T1000 (cell line): ENCODE measurements around the gene SPANXB1.
"Not testable (repeated sequence)": the region's sequence is repeated elsewhere in the genome, so short reads cannot be mapped to it uniquely, and the experiment has no call there.

Experiments used
- DNase-seq: peaks from one replicate; lab custom pipeline; 2025; ENCODE audit warnings: mixed read lengths; lab: John Stamatoyannopoulos, UW

SPANXB1 gene, protein sequence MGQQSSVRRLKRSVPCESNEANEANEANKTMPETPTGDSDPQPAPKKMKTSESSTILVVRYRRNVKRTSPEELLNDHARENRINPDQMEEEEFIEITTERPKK

DNA sequence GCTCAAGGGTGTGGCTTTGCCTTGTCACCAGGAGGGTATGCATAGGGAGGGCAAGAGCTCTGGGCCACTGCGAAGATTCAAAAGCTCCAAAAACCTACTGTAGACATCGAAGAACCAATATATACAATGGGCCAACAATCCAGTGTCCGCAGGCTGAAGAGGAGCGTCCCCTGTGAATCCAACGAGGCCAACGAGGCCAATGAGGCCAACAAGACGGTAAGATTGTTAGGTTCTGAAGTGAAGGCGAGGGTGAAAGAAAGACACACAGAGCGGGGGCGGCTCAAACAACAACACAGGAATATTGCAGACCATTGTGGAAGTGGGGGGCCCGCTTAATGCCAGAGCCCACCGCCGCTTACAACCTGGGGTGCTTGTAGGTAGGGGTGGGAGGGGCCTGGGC lies at the start of gene SPANXB1:
SPANXB1 (plus strand) TSS at position 27 of the 400 bp plus-strand sequence; CDS start at position 127, 100 bp downstream.
- not testable (repeated sequence) for DNase-seq

DNA sequence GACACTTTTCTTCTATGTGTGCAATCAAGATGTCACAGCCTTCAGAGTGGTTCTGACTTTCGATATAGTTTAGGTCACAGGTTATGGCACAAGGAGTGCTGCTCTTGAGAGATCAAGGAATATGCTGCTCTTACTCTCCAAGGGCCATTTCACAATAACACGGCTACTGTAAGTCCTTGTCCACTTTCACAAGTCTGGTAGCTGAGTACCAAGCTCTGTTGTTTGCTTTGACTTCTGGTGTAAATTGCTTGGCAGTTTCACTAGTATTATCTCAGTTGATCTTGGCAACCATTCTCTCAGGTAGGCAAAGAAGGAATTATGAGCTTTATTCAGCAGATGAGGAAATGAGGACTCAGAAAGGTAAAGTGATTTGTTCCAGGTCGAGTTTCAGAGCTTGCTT lies 35.4 kb upstream of the SPANXB1 start:
- no peak for DNase-seq

DNA sequence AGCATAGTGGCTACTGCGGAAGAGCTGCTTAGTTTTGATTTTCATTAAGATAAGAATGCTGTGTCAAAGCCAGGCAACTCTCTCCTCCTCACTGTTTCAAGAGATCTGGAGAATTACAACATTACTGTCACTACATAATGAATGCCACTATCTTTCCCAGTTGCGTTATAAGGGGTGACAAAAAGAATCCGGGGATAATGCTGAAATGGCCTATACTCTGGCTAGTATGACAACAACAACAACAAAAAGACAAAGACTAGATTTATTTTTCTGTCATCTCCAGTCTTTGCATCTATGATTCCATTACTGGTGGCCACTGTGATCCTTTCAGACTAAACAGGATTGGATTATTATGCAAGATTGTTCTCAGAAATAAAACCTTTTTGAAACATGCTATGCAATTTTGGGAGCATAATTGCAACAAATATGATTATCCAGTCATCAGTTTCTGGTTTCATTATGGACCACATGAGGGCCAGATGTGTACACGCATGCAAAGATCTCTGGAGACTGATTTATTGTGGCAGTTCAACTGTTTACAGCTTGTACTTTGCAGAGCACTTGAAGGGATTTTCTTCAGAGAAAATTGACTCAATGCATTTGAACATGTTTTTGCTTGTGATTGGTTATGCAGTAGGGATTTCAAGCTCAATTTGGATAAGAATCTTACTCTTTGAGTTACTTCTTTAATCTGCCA lies 31.1 kb upstream of the SPANXB1 start:
- no peak for DNase-seq

DNA sequence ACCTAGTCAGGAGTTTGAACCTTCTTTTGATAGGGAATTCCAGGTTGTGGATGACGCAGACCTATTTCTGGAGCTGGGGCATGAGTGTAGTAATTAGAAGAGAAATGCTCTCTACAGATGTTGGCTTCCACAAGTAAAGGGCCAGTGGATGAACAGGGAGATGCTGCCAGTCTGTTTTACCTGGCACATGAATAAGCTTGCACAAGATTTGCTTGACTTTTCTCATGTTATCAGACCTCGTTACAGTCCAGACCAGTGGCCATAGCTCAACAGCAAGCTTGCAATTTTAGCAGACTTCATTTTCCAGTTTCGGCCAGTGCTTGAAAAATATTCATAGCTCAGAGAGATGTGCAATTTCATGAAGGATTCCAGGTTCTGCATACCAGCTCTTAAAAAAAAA lies 26.9 kb upstream of the SPANXB1 start:
- no peak for DNase-seq

DNA sequence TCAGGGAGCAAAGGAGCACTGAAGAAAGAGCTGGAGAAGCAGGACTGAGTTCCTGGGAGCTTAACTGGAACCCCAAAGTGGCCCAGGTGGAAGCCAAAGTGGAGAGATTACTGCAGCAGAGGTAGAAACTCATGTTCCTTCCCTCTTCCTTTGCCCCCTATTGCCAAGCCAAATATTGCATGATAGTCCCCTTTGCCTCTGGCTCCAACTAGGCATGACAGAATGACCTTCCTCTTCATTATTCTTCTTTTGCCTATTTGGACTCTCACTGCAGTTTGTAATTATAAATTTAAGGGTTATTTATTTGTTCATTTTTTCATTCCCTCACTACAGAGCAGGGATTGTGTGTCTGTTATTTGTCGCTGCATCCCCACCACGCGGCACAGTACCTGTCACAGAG lies 22.1 kb upstream of the SPANXB1 start:
- DNase-seq = no peak

DNA sequence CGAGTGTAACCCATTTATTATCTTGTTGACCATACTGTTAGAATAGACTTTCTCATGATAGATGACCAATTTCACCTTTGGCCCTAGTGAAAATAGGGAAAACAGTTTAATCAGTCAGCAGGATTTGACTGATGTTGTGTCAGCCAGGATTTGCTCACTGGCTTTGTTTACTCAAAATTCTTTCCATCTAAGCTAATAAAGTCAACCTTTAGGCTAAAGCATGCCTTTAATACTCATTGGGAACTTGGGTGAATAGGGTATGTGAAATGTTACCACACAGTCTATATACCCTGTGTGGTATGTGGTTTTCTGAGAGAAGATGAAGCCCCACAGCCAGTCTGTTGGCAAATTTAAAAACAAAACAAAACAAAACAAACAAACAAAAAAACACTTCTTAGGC lies 18.7 kb upstream of the SPANXB1 start:
- DNase-seq = no peak

DNA sequence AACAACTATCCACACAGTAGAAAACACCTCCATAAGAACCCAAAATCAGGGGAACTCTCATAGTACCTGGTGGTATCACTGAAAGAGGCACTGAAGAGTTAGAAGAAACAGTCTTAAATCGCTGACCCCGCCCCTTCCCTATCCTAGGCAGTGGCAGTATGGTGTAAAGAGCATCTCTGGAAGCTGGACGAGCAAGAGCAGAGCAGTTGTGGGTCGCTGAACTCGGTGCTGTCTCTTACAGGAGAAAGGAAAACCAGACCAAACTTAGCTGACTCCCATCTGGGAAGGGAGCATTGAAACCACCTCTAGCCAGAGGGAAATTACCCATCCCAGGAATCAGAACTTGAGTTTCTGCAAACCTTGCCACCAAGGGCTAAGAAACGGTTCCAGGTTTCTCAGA lies 2.8 kb downstream of the SPANXB1 start:
- DNase-seq = not testable (repeated sequence)

DNA sequence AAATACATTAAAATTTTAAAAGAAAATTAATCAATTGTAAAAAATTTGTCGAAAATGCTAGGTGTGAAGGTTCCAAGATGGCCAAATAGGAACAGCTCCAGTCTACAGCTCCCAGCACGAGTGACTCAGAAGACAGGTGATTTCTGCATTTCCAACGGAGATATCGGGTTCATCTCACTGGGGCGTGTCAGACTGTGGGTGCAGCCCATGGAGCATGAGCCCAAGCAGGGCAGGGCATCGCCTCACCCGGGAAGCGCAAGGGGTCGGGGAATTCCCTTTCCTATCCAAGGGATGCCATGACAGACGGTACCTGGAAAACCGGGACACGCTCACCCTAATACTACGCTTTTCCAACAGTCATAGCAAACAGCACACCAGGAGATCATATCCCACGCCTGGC lies 41.9 kb downstream of the SPANXB1 start:
- DNase-seq = not testable (repeated sequence)

DNA sequence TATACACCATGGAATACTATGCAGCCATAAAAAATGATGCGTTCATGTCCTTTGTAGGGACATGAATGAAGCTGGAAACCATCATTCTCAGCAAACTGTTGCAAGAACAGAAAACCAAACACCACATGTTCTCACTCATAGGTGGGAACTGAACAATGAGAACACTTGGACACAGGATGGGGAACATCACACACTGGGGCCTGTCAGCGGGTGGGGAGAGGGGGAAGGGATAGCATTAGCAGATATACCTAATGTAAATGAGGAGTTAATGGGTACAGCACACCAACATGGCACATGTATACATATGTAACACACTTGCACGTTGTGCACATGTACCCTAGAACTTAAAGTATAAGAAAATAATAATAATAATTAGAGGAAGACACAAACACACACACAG lies 47.5 kb downstream of the SPANXB1 start:
- not testable (repeated sequence) for DNase-seq

DNA sequence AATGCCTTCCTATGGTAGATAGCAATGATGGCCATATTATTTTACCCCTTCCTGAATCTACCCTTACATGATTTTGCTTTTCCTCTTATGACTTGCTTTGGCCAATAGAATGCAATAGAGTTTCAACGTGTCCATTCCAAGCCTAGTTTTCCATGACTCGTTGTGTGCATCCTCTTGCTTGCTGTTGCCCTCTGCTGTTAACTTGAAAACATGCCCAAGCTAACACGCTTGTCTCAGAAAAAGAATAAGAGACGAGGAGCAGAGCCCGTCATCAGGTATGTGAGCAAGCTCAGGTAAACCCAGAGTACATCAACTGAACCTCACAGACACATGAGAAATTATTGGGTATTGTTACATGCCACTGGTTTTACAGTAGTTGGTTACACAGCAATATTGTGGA lies 49.7 kb downstream of the SPANXB1 start:
- DNase-seq = not testable (repeated sequence)
